PFSK-1 (cell line): ENCODE data around the gene ITGA6.

Source experiments
- FOXP2 ChIP-seq: optimal IDR thresholded peaks from 2 replicates; pipeline ENCODE3; 2011; ENCODE audit warnings: borderline replicate concordance, control low read depth, inconsistent platforms; ENCODE audit not compliant: insufficient read depth; ENCODE audit errors: extremely low read length, extremely low read depth
- POLR2AphosphoS5 ChIP-seq: IDR thresholded peaks from 2 replicates; pipeline ENCODE4 v1.6.1; 2012; ENCODE audit warnings: low read depth, mild to moderate bottlenecking, control low read depth, low read length, moderate library complexity
- TAF1 ChIP-seq: IDR thresholded peaks from 2 replicates; pipeline ENCODE4 v1.6.1; 2012; ENCODE audit warnings: low read length, control low read depth, borderline replicate concordance; ENCODE audit not compliant: insufficient read depth
- TF ChIP-seq, protein P1 (sequence below), 2 experiments: IDR thresholded peaks; 2 replicates each; pipeline versions ENCODE4 v1.6.1 to v1.8.0; 2011 to 2012; ENCODE audit warnings: low read depth in 2 of 2, low read length in 2 of 2, control low read depth in 1 of 2, inconsistent platforms in 1 of 2, mild to moderate bottlenecking in 1 of 2, moderate library complexity in 1 of 2; ENCODE audit not compliant: insufficient read depth in 1 of 2

DNA sequence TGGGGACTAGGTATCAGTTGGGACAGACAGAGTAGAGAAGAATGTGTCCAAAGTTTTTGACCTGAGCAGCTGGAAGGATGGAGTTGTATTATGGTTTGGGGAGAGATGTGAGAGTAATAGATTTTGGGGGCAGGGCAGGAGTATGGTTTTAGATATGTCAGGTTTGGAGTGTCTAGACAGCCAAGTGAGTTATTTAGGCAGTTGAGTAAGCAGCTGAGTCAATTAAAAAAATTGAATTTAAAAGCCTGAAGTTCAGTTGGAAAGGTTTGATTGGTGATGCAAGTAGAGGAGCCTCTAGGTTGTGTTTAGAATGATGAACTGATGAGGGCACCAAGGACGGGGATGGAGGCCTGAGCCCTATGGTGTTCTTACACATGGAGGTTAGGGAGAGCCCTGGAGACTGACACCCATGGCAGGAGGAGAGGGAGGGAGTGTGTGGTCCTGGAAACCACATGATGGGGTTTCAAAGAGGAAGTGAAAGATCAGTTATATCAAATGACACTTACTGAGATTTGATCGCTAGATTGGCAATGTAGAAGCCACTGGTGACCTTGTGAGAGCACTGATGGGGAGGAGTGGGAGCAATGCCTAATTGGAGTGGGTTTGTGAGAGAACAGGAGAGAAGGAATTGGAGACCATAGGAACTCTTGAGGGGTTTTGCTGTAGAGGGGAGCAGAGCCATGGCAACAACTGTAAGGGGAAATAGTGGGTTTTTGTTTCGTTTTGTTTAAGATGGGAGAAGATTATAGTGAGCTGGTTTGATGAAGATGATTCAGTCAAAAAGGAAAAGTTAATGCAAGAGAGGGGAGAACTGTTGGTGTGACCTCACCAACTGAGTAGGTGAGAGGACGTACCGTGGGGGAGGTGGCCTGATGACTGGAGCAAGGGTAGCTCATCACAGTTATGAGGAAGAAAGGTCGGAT is 10.3 kb downstream of the ITGA6 start:
- TF ChIP-seq, protein P1, sequence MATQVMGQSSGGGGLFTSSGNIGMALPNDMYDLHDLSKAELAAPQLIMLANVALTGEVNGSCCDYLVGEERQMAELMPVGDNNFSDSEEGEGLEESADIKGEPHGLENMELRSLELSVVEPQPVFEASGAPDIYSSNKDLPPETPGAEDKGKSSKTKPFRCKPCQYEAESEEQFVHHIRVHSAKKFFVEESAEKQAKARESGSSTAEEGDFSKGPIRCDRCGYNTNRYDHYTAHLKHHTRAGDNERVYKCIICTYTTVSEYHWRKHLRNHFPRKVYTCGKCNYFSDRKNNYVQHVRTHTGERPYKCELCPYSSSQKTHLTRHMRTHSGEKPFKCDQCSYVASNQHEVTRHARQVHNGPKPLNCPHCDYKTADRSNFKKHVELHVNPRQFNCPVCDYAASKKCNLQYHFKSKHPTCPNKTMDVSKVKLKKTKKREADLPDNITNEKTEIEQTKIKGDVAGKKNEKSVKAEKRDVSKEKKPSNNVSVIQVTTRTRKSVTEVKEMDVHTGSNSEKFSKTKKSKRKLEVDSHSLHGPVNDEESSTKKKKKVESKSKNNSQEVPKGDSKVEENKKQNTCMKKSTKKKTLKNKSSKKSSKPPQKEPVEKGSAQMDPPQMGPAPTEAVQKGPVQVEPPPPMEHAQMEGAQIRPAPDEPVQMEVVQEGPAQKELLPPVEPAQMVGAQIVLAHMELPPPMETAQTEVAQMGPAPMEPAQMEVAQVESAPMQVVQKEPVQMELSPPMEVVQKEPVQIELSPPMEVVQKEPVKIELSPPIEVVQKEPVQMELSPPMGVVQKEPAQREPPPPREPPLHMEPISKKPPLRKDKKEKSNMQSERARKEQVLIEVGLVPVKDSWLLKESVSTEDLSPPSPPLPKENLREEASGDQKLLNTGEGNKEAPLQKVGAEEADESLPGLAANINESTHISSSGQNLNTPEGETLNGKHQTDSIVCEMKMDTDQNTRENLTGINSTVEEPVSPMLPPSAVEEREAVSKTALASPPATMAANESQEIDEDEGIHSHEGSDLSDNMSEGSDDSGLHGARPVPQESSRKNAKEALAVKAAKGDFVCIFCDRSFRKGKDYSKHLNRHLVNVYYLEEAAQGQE (IDR thresholded peaks at IDR 0.05; ENCODE audit: insufficient read depth in 1 of 2, low read depth in 2 of 2, low read length in 2 of 2) = no peak
- TF ChIP-seq TAF1 (no peak), FOXP2 (no peak), POLR2AphosphoS5 (no peak)
